Spleen (tissue), 11 donors: ENCODE measurements around the gene EML2. TPM values are rescaled to one million over a fixed set of nuclear protein-coding genes. Genes with fewer than 3 reads are reported as not detected.
A peak's percentile ranks its signal among the peaks of the same experiment; 100 is the strongest.

Source experiments
- DNase-seq: peaks from one replicate; pipeline ENCODE4 v3.0.0-alpha.2; 2020
- H3K27ac ChIP-seq, 8 donors: fragments of 200-600 bp; sonication (generic) in 7 of 8; 1 replicate in 4 of 8; 2 replicates in 4 of 8; pipeline versions ENCODE4 v1.5.0 to v1.8.0; 2016 to 2021; ENCODE audit warnings: inconsistent platforms in 4 of 8, mild to moderate bottlenecking in 4 of 8, moderate library complexity in 1 of 8
- H3K27me3 ChIP-seq, 7 donors: fragments of 200-600 bp; sonication (generic) in 6 of 7; replicated peaks in 1 of 7; 1 replicate in 4 of 7; 2 replicates in 3 of 7; pipeline versions ENCODE4 v1.5.0 to v1.8.0; 2016 to 2021; ENCODE audit warnings: inconsistent platforms in 3 of 7, mild to moderate bottlenecking in 1 of 7
- H3K36me3 ChIP-seq, 6 donors: fragments of 200-600 bp; sonication (generic) in 5 of 6; 1 replicate in 4 of 6; 2 replicates in 2 of 6; pipeline versions ENCODE4 v1.5.0 to v1.8.0; 2016 to 2021; ENCODE audit warnings: inconsistent platforms in 2 of 6
- H3K4me1 ChIP-seq, 6 donors: fragments of 200-600 bp; sonication (generic) in 5 of 6; 1 replicate in 3 of 6; 2 replicates in 3 of 6; pipeline versions ENCODE4 v1.5.0 to v1.8.0; 2016 to 2021; ENCODE audit warnings: inconsistent platforms in 3 of 6
- H3K4me3 ChIP-seq, 8 donors: fragments of 200-600 bp; sonication (generic) in 7 of 8; 1 replicate in 4 of 8; 2 replicates in 4 of 8; pipeline versions ENCODE4 v1.5.0 to v1.8.0; 2016 to 2021; ENCODE audit warnings: inconsistent platforms in 4 of 8, mild to moderate bottlenecking in 4 of 8, moderate library complexity in 2 of 8
- H3K9me3 ChIP-seq, 8 donors: fragments of 200-600 bp; sonication (generic) in 7 of 8; 1 replicate in 4 of 8; 2 replicates in 4 of 8; pipeline versions ENCODE4 v1.5.0 to v1.8.0; 2016 to 2021; ENCODE audit warnings: inconsistent platforms in 4 of 8
- CTCF ChIP-seq, 11 experiments: fragments of 200-600 bp in 7 of 11; fragments of 450-650 bp in 4 of 11; sonication (generic) in 4 of 11; IDR thresholded peaks in 8 of 11; conservative IDR thresholded peaks in 3 of 11; 1 replicate in 7 of 11; 2 replicates in 4 of 11; pipeline versions ENCODE4 v1.4.0 to v1.8.0; 2016 to 2021; ENCODE audit warnings: antibody characterized with exemption in 11 of 11, inconsistent platforms in 4 of 11, mild to moderate bottlenecking in 1 of 11
- POLR2A ChIP-seq, 3 donors: fragments of 450-650 bp; IDR thresholded peaks; one replicate each; pipeline ENCODE4 v1.5.1; 2017; ENCODE audit warnings: antibody characterized with exemption in 3 of 3, mild to moderate bottlenecking in 1 of 3
- POLR2AphosphoS5 ChIP-seq, 3 donors: sonication (generic); formaldehyde crosslinking; IDR thresholded peaks; one replicate each; pipeline ENCODE4 v1.5.1; 2017; ENCODE audit warnings: antibody characterized with exemption in 3 of 3
- WGBS, 5 donors: extraction: QIAGEN DNeasy Blood & Tissue Kit in 3 of 5; methylation state at CpG; one replicate each; pipeline versions ENCODE4 v1.1.5 to v1.1.7; 2013 to 2018; 5-methylcytosine and 5-hydroxymethylcytosine counted together
- intact Hi-C: fragments of 100-400 bp; cut with DNase I; formaldehyde crosslinking; loops from one replicate; pipeline ENCODE4 v1.15.0; 2023; ENCODE audit warnings: low total_unique reads
- polyA plus RNA-seq, 3 donors: library from polyadenylated mRNA; stranded (reverse); fragments of 200-250 nt; gene quantifications; one replicate each; pipeline ENCODE4 v1.2.1, GENCODE V29; 2013
- total RNA-seq, 7 donors: library from RNA; depleted of rRNA in 3 of 7; stranded (reverse); fragments of >200 nt in 3 of 7; fragmentation: NEBNext Ultra II Directional in 4 of 7; extraction: Animal tissue kit (Norgen Biotek cat#: 25700) in 4 of 7; gene quantifications; one replicate each; pipeline versions ENCODE4 v1.1.0 to v1.2.1, GENCODE V29; 2016 to 2021
- donor health status: healthy with polysubstance abuse.
- donor health status: DM: no; HTN: no; CAD: no; lungs with moderate emphysema.
- donor health status: DM: no; HTN: no; CAD: no.
- donor health status: Bipolar disorder and iron deficiency.
- donor health status: healthy.
- donor health status: DM: no; HTN: no; CAD: no.
- donor health status: DM: yes; HTN: yes; CAD: no.

EML2 gene
- total and polyA plus RNA-seq, 10 donors, result 27.1 to 60.6 (median 40.4) TPM

GRCh38 chr19:45623984-45624383 lies 15.2 kb downstream of the EML2 start:
- Histone ChIP-seq H3K36me3 (peaks cover 0 to 100% (median 79%) of the 10 kb centered on the region in 6 donors), H3K4me3 (no peak overlapping the region), H3K27me3 (no peaks in the 10 kb centered on the region), H3K9me3 (no peaks in the 10 kb centered on the region), H3K4me1 (no peaks in the 10 kb centered on the region), H3K27ac (no peak overlapping the region)
- no peak for TF ChIP-seq POLR2A (IDR thresholded peaks at IDR 0.05)
- no peak for TF ChIP-seq POLR2AphosphoS5 (IDR thresholded peaks at IDR 0.05)
- no peak for TF ChIP-seq CTCF (IDR thresholded peaks at IDR 0.05 in 8 of 11, conservative IDR thresholded peaks at IDR 0.05 in 3 of 11)
- intact Hi-C loops, result no loop called here
- no peak for DNase-seq
- WGBS, 5 donors, result 85 to 100% (median 93%) methylated on average over 1 of the region's 1 CpG

DNA sequence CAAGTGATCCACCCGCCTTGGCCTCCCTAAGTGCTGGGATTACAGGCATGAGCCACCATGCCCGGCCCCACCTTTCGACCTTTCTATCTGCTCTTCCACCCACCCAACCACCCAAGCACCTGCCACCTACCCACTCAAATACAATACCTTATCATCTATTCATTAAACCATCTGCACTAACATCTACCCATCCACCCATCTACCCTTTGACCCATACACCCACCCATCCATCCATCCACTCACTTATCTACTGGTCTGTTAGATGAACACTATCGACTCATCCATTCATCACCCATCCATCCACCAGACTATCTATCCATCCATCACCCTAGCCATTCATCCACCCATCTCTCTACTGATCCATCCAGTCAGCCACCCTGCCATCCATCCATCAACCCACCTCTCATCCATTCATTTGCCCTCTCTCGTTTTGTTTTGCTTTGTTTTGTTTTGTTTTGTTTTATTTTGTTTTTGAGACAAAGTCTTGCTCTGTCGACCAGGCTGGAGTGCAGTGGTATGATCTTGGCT lies 17.2 kb downstream of the EML2 start:
- intact Hi-C loops, result no loop called here

DNA sequence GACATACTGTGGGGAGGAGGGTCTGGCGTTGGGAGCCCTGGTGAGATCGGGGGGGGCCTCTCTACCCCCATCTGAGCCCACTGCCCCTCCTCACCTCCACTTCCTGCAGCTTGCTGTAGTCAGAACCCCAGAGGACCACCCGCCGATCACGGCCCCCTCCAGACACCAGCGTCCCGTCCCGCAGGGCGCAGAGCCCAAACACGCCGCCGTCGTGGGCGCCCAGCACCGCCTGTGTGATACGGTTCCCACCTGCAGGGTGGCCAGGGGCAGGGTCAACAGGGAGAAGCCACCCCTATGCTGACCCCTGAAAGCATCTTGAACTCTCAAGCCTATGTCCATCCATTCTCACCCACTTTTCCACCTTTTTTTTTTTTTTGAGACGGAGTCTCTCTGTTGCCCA lies 17.8 kb downstream of the EML2 start:
- H3K36me3 ChIP-seq, result peaks cover 0 to 100% (median 75%) of the 10 kb centered on the region in 6 donors

More for the DNA sequence above, 17.2 kb downstream of the EML2 start:
- H3K36me3 ChIP-seq, result peaks cover 0 to 100% (median 76%) of the 10 kb centered on the region in 6 donors
- H3K9me3 ChIP-seq, result no peaks in the 10 kb centered on the region
- H3K4me1 ChIP-seq, result no peaks in the 10 kb centered on the region
- no peaks in the 10 kb centered on the region for H3K27me3 ChIP-seq
- no peak overlapping the region for H3K4me3 ChIP-seq
- TF ChIP-seq POLR2A (IDR thresholded peaks at IDR 0.05) (no peak), POLR2AphosphoS5 (IDR thresholded peaks at IDR 0.05) (no peak), CTCF (IDR thresholded peaks at IDR 0.05 in 8 of 11, conservative IDR thresholded peaks at IDR 0.05 in 3 of 11) (no peak)
- no peak overlapping the region for H3K27ac ChIP-seq
- DNase-seq, result no peak
- WGBS, 5 donors, result 87 to 95% (median 91%) methylated on average over 6 of the region's 6 CpGs

GRCh38 chr19:45616704-45617017 lies 22.5 kb downstream of the EML2 start:
- Histone ChIP-seq H3K4me3 (no peak overlapping the region), H3K27me3 (no peaks in the 10 kb centered on the region), H3K36me3 (peaks cover 0 to 98% (median 73%) of the 10 kb centered on the region in 6 donors), H3K9me3 (no peaks in the 10 kb centered on the region), H3K27ac (no peak overlapping the region), H3K4me1 (peaks cover 0 to 24% (median 5%) of the 10 kb centered on the region in 6 donors)
- no peak for DNase-seq
- WGBS, 5 donors, result 91 to 96% (median 94%) methylated on average over 10 of the region's 10 CpGs
- TF ChIP-seq CTCF (IDR thresholded peaks at IDR 0.05 in 8 of 11, conservative IDR thresholded peaks at IDR 0.05 in 3 of 11) (no peak), POLR2A (IDR thresholded peaks at IDR 0.05) (no peak), POLR2AphosphoS5 (IDR thresholded peaks at IDR 0.05) (no peak)
- intact Hi-C loops, result no loop called here

More for the DNA sequence above, 17.8 kb downstream of the EML2 start:
- 91 to 94% (median 93%) methylated on average over 17 of the region's 17 CpGs for WGBS, 5 donors
- Histone ChIP-seq H3K4me1 (peaks cover 0 to 1% (median 0%) of the 10 kb centered on the region in 6 donors), H3K27ac (no peak overlapping the region), H3K9me3 (no peaks in the 10 kb centered on the region), H3K4me3 (no peak overlapping the region), H3K27me3 (no peaks in the 10 kb centered on the region)
- TF ChIP-seq POLR2A (IDR thresholded peaks at IDR 0.05), result no peak
- TF ChIP-seq POLR2AphosphoS5 (IDR thresholded peaks at IDR 0.05), result peak in 1 of 3 donors; percentile 10
- no peak for DNase-seq
- intact Hi-C loops, result no loop called here
